GM23338 (cell line): ENCODE results near the gene VANGL1. TPM values are rescaled to one million over a fixed set of nuclear protein-coding genes. Genes with fewer than 3 reads are reported as not detected.

Experiments used
- ATAC-seq: fragments of 200-7000 bp; cut with Tn5 transposase; 3 replicates; pipeline ENCODE4 v1.9.1; 2020
- DNase-seq: peaks from one replicate; pipeline ENCODE4 v3.0.0-alpha.2; 2015; ENCODE audit warnings: low spot score
- H2AFZ ChIP-seq: fragments of 200-600 bp; sonication (generic); 2 replicates; pipeline ENCODE4 v1.8.0; 2016; ENCODE audit warnings: antibody characterized with exemption, mild to moderate bottlenecking, moderate library complexity
- H3F3A ChIP-seq: fragments of 200-600 bp; sonication (generic); replicated peaks from 2 replicates; pipeline ENCODE4 v1.8.0; 2017; ENCODE audit warnings: antibody characterized with exemption, mixed run types, low read depth
- H3K27ac ChIP-seq: fragments of 200-600 bp; sonication (generic); 2 replicates; pipeline ENCODE4 v1.6.1; 2016; ENCODE audit warnings: low read depth
- H3K27me3 ChIP-seq: fragments of 200-600 bp; sonication (generic); 2 replicates; pipeline ENCODE4 v1.8.0; 2016; ENCODE audit warnings: mild to moderate bottlenecking, mixed run types, moderate library complexity; ENCODE audit not compliant: insufficient read depth
- H3K36me3 ChIP-seq: fragments of 200-600 bp; sonication (generic); 2 replicates; pipeline ENCODE4 v1.8.0; 2016; ENCODE audit warnings: mild to moderate bottlenecking; ENCODE audit not compliant: insufficient read depth
- H3K4me1 ChIP-seq: fragments of 200-600 bp; sonication (generic); 2 replicates; pipeline ENCODE4 v1.8.0; 2016; ENCODE audit warnings: mild to moderate bottlenecking, moderate library complexity; ENCODE audit not compliant: insufficient read depth
- H3K4me2 ChIP-seq: fragments of 200-600 bp; sonication (generic); 2 replicates; pipeline ENCODE4 v1.7.1; 2017; ENCODE audit warnings: mixed run types
- H3K4me3 ChIP-seq: fragments of 200-600 bp; sonication (generic); 2 replicates; pipeline ENCODE4 v1.6.1; 2016; ENCODE audit warnings: mixed run types
- H3K79me2 ChIP-seq: fragments of 200-600 bp; sonication (generic); replicated peaks from 2 replicates; pipeline ENCODE4 v1.8.0; 2017; ENCODE audit warnings: mild to moderate bottlenecking; ENCODE audit not compliant: insufficient read depth
- H3K9me2 ChIP-seq: fragments of 200-600 bp; sonication (generic); 2 replicates; pipeline ENCODE4 v1.8.0; 2017; ENCODE audit not compliant: insufficient read depth
- H4K20me1 ChIP-seq: fragments of 200-600 bp; sonication (generic); replicated peaks from 2 replicates; pipeline ENCODE4 v1.8.0; 2017; ENCODE audit warnings: mild to moderate bottlenecking; ENCODE audit not compliant: insufficient read depth
- H3K27ac Mint-ChIP-seq: 2 replicates; pipeline ENCODE4 v1.8.0; 2020; ENCODE audit warnings: inconsistent platforms, mild to moderate bottlenecking, moderate library complexity, mixed read lengths
- H3K27me3 Mint-ChIP-seq: 3 replicates; pipeline ENCODE4 v1.8.0; 2022; ENCODE audit warnings: low read depth, mild to moderate bottlenecking, moderate library complexity, mixed read lengths, inconsistent platforms; ENCODE audit not compliant: insufficient read depth, poor library complexity
- H3K36me3 Mint-ChIP-seq: 3 replicates; pipeline ENCODE4 v1.8.0; 2021; ENCODE audit warnings: low read depth, mild to moderate bottlenecking, inconsistent platforms, moderate library complexity, mixed read lengths
- H3K4me1 Mint-ChIP-seq: 3 replicates; pipeline ENCODE4 v1.8.0; 2020; ENCODE audit warnings: mild to moderate bottlenecking, inconsistent platforms, mixed read lengths
- H3K4me3 Mint-ChIP-seq: 3 replicates; pipeline ENCODE4 v1.8.0; 2021; ENCODE audit warnings: moderate library complexity, mild to moderate bottlenecking, inconsistent platforms, mixed read lengths
- H3K9me3 Mint-ChIP-seq: 3 replicates; pipeline ENCODE4 v1.8.0; 2020; ENCODE audit warnings: moderate library complexity, mild to moderate bottlenecking, inconsistent platforms, mixed read lengths
- CREB1 ChIP-seq: fragments of 250-450 bp; sonication (Bioruptor Pico); IDR thresholded peaks from 2 replicates; pipeline ENCODE4 v1.5.0; 2020; ENCODE audit warnings: low read depth, mild to moderate bottlenecking, moderate library complexity
- JUNB ChIP-seq: IDR thresholded peaks from one replicate; pipeline ENCODE4 v1.6.1; 2016; ENCODE audit warnings: antibody characterized with exemption; ENCODE audit not compliant: unreplicated experiment
- NANOG ChIP-seq: IDR thresholded peaks from 2 replicates; pipeline ENCODE4 v1.6.1; 2016; ENCODE audit warnings: antibody characterized with exemption, borderline replicate concordance
- POLR2AphosphoS5 ChIP-seq: IDR thresholded peaks from 2 replicates; pipeline ENCODE4 v1.6.1; 2016; ENCODE audit warnings: antibody characterized with exemption, low read depth
- STAT1 ChIP-seq: IDR thresholded peaks from one replicate; pipeline ENCODE4 v1.6.1; 2016; ENCODE audit warnings: antibody characterized with exemption; ENCODE audit not compliant: unreplicated experiment
- polyA plus RNA-seq: library from polyadenylated mRNA; unstranded; fragments of >200 nt; fragmentation: Nextera tagmentation; extraction: Ambion mirVana; gene quantifications from 2 replicates; pipeline ENCODE4 v1.2.1, GENCODE V29; 2016
- total RNA-seq: library from RNA; depleted of rRNA; stranded (reverse); fragments of >200 nt; shearing (Covaris generic); gene quantifications from 2 replicates; pipeline ENCODE4 v1.2.3, GENCODE V29; 2014
- TF ChIP-seq, protein P1 (sequence below): fragments of 250-450 bp; sonication (Bioruptor Pico); IDR thresholded peaks from 2 replicates; pipeline ENCODE4 v1.5.0; 2020; ENCODE audit warnings: mild to moderate bottlenecking, moderate library complexity
- TF ChIP-seq, protein P2 (sequence below): IDR thresholded peaks from one replicate; pipeline ENCODE4 v1.6.1; 2018; ENCODE audit warnings: antibody characterized with exemption; ENCODE audit not compliant: unreplicated experiment
- TF ChIP-seq, protein P3 (sequence below), 2 experiments: fragments of 200-600 bp in 1 of 2; sonication (generic) in 1 of 2; conservative IDR thresholded peaks; 2 replicates each; pipeline versions ENCODE4 v1.5.1 to v1.6.1; 2016 to 2017; ENCODE audit warnings: antibody characterized with exemption in 2 of 2, low read depth in 2 of 2, mild to moderate bottlenecking in 2 of 2, moderate library complexity in 1 of 2
- TF ChIP-seq, protein P4 (sequence below): IDR thresholded peaks from 2 replicates; pipeline ENCODE4 v1.6.1; 2016; ENCODE audit warnings: antibody characterized with exemption

Gene VANGL1
- total and polyA plus RNA-seq, 2 experiments from 2014 or later = 4.4 to 14.4 TPM

DNA sequence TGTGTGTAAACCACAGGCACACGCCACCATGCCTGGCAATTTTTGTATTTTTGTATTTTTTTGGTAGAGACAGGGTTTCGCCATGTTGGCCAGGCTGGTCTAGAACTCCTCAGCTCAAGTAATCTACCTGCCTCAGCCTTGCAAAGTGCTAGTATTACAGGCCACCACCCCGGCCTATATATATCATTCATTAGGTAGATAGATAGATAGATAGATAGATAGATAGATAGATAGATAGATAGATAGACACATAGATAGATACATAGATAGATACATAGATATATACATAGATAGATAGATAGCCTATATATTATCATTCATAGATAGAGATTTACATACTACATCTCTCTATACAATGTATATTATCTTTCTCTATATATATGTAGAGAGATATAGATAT is 46.0 kb downstream of the VANGL1 start:
- H3K27me3 Mint-ChIP-seq = peaks cover 5% of the 10 kb centered on the region
- peaks cover 15% of the 10 kb centered on the region; the same call in 1 of the 2 replicates for H3K36me3 ChIP-seq
- no peaks in the 10 kb centered on the region; the same call in 2 of the 3 replicates for H3K4me1 Mint-ChIP-seq

More for the DNA sequence above, 46.0 kb downstream of the VANGL1 start:
- ATAC-seq = no peak
- H3K4me3 ChIP-seq = no peak overlapping the region
- no peaks in the 10 kb centered on the region for H3K27me3 ChIP-seq
- H3F3A ChIP-seq = no peaks in the 10 kb centered on the region
- Mint-ChIP-seq H3K36me3 (peaks cover 30% of the 10 kb centered on the region), H3K9me3 (no peaks in the 10 kb centered on the region), H3K4me3 (no peak overlapping the region), H3K27ac (no peak overlapping the region)
- TF ChIP-seq STAT1 (no peak), JUNB (no peak), POLR2AphosphoS5 (no peak), NANOG (no peak), CREB1 (CRISPR knock-in tag) (no peak)
- TF ChIP-seq, protein P1, sequence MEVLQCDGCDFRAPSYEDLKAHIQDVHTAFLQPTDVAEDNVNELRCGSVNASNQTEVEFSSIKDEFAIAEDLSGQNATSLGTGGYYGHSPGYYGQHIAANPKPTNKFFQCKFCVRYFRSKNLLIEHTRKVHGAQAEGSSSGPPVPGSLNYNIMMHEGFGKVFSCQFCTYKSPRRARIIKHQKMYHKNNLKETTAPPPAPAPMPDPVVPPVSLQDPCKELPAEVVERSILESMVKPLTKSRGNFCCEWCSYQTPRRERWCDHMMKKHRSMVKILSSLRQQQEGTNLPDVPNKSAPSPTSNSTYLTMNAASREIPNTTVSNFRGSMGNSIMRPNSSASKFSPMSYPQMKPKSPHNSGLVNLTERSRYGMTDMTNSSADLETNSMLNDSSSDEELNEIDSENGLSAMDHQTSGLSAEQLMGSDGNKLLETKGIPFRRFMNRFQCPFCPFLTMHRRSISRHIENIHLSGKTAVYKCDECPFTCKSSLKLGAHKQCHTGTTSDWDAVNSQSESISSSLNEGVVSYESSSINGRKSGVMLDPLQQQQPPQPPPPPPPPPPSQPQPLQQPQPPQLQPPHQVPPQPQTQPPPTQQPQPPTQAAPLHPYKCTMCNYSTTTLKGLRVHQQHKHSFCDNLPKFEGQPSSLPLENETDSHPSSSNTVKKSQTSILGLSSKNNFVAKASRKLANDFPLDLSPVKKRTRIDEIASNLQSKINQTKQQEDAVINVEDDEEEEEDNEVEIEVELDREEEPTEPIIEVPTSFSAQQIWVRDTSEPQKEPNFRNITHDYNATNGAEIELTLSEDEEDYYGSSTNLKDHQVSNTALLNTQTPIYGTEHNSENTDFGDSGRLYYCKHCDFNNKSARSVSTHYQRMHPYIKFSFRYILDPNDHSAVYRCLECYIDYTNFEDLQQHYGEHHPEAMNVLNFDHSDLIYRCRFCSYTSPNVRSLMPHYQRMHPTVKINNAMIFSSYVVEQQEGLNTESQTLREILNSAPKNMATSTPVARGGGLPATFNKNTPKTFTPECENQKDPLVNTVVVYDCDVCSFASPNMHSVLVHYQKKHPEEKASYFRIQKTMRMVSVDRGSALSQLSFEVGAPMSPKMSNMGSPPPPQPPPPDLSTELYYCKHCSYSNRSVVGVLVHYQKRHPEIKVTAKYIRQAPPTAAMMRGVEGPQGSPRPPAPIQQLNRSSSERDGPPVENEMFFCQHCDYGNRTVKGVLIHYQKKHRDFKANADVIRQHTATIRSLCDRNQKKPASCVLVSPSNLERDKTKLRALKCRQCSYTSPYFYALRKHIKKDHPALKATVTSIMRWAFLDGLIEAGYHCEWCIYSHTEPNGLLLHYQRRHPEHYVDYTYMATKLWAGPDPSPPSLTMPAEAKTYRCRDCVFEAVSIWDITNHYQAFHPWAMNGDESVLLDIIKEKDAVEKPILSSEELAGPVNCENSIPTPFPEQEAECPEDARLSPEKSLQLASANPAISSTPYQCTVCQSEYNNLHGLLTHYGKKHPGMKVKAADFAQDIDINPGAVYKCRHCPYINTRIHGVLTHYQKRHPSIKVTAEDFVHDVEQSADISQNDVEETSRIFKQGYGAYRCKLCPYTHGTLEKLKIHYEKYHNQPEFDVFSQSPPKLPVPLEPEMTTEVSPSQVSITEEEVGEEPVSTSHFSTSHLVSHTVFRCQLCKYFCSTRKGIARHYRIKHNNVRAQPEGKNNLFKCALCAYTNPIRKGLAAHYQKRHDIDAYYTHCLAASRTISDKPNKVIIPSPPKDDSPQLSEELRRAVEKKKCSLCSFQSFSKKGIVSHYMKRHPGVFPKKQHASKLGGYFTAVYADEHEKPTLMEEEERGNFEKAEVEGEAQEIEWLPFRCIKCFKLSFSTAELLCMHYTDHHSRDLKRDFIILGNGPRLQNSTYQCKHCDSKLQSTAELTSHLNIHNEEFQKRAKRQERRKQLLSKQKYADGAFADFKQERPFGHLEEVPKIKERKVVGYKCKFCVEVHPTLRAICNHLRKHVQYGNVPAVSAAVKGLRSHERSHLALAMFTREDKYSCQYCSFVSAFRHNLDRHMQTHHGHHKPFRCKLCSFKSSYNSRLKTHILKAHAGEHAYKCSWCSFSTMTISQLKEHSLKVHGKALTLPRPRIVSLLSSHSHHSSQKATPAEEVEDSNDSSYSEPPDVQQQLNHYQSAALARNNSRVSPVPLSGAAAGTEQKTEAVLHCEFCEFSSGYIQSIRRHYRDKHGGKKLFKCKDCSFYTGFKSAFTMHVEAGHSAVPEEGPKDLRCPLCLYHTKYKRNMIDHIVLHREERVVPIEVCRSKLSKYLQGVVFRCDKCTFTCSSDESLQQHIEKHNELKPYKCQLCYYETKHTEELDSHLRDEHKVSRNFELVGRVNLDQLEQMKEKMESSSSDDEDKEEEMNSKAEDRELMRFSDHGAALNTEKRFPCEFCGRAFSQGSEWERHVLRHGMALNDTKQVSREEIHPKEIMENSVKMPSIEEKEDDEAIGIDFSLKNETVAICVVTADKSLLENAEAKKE (CRISPR knock-in tag) = no peak
- TF ChIP-seq, protein P2, sequence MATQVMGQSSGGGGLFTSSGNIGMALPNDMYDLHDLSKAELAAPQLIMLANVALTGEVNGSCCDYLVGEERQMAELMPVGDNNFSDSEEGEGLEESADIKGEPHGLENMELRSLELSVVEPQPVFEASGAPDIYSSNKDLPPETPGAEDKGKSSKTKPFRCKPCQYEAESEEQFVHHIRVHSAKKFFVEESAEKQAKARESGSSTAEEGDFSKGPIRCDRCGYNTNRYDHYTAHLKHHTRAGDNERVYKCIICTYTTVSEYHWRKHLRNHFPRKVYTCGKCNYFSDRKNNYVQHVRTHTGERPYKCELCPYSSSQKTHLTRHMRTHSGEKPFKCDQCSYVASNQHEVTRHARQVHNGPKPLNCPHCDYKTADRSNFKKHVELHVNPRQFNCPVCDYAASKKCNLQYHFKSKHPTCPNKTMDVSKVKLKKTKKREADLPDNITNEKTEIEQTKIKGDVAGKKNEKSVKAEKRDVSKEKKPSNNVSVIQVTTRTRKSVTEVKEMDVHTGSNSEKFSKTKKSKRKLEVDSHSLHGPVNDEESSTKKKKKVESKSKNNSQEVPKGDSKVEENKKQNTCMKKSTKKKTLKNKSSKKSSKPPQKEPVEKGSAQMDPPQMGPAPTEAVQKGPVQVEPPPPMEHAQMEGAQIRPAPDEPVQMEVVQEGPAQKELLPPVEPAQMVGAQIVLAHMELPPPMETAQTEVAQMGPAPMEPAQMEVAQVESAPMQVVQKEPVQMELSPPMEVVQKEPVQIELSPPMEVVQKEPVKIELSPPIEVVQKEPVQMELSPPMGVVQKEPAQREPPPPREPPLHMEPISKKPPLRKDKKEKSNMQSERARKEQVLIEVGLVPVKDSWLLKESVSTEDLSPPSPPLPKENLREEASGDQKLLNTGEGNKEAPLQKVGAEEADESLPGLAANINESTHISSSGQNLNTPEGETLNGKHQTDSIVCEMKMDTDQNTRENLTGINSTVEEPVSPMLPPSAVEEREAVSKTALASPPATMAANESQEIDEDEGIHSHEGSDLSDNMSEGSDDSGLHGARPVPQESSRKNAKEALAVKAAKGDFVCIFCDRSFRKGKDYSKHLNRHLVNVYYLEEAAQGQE = no peak
- TF ChIP-seq, protein P3, sequence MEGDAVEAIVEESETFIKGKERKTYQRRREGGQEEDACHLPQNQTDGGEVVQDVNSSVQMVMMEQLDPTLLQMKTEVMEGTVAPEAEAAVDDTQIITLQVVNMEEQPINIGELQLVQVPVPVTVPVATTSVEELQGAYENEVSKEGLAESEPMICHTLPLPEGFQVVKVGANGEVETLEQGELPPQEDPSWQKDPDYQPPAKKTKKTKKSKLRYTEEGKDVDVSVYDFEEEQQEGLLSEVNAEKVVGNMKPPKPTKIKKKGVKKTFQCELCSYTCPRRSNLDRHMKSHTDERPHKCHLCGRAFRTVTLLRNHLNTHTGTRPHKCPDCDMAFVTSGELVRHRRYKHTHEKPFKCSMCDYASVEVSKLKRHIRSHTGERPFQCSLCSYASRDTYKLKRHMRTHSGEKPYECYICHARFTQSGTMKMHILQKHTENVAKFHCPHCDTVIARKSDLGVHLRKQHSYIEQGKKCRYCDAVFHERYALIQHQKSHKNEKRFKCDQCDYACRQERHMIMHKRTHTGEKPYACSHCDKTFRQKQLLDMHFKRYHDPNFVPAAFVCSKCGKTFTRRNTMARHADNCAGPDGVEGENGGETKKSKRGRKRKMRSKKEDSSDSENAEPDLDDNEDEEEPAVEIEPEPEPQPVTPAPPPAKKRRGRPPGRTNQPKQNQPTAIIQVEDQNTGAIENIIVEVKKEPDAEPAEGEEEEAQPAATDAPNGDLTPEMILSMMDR (conservative IDR thresholded peaks at IDR 0.05; ENCODE audit: low read depth in 2 of 2) = no peak
- TF ChIP-seq, protein P4, sequence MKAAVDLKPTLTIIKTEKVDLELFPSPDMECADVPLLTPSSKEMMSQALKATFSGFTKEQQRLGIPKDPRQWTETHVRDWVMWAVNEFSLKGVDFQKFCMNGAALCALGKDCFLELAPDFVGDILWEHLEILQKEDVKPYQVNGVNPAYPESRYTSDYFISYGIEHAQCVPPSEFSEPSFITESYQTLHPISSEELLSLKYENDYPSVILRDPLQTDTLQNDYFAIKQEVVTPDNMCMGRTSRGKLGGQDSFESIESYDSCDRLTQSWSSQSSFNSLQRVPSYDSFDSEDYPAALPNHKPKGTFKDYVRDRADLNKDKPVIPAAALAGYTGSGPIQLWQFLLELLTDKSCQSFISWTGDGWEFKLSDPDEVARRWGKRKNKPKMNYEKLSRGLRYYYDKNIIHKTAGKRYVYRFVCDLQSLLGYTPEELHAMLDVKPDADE = no peak
- DNase-seq = no peak
- no peak overlapping the region for H3K4me2 ChIP-seq
- no peak overlapping the region for H3K27ac ChIP-seq
- H3K9me2 ChIP-seq = no peaks in the 10 kb centered on the region
- H4K20me1 ChIP-seq = 0 out of 2 replicates have a peak, but pooled peaks cover 4% of the 10 kb centered on the region
- no peaks in the 10 kb centered on the region for H3K4me1 ChIP-seq
- no peak overlapping the region for H2AFZ ChIP-seq
- no peaks in the 10 kb centered on the region for H3K79me2 ChIP-seq
